ENCODE results near the gene SRRM4. TPM values are rescaled to one million over a fixed set of nuclear protein-coding genes. Genes with fewer than 3 reads are reported as not detected.

The SRRM4 gene, protein sequence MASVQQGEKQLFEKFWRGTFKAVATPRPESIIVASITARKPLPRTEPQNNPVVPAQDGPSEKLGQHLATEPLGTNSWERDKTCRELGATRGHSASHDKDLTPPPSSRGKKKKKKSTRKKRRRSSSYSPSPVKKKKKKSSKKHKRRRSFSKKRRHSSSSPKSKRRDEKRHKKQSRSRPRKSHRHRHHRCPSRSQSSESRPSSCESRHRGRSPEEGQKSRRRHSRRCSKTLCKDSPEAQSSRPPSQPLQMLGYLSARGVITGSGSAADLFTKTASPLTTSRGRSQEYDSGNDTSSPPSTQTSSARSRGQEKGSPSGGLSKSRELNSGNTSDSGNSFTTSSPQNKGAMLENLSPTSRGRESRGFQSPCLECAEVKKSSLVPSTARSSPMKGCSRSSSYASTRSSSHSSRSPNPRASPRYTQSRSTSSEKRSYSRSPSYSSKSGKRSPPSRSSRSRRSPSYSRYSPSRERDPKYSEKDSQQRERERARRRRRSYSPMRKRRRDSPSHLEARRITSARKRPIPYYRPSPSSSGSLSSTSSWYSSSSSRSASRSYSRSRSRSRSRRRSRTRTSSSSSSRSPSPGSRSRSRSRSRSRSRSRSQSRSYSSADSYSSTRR
- total RNA-seq (ENCODE audit: insufficient read depth, low replicate concordance): 0.96 TPM

DNA sequence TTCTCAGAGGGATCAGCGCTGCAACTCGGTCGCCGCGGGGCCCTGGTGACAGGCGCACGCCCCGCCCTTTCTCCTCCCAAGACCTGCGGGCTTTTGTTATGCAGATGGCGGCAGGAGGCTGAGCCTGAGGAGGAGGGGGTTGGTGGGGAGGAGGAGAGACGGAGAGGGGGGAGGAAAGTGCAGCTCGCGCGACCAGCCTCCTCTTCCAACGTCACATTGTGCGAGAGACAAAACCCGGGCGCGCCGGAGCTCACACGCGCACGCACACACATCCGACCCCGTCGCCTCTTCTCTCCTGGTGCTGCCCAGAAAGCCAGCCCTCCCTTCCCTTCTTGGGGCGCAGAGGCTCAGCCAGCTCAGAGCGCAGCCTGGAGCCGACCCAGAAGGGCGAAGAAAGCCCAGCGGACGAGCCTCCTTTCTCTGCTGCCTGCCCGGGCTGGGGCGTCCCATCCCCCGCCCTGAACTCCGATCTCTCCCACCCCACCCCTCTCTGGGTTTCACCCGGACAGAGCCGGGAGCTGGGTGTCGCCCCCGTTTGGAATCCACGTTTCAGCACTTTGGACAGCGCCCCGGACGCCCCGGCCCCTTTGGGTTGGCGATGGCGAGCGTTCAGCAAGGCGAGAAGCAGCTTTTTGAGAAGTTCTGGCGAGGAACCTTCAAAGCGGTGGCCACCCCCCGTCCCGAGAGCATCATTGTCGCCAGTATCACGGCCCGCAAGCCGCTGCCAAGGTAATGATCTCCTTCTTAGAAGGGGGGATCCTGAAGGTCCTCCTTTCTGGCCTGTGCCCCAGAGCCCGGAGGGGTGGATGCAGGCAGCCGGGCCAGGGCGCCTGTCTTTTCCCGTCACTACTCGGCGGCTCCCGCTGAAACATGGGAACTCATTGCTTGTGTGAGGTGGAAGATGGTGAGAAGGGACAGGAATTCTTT is at the start of gene SRRM4:
Gene SRRM4, plus strand, starts transcription at position 257 of the 927 bp plus-strand sequence. Its CDS starts 342 bp downstream, at position 599.
- DNase-seq (ENCODE audit: low spot score): peak; percentile 11

DNA sequence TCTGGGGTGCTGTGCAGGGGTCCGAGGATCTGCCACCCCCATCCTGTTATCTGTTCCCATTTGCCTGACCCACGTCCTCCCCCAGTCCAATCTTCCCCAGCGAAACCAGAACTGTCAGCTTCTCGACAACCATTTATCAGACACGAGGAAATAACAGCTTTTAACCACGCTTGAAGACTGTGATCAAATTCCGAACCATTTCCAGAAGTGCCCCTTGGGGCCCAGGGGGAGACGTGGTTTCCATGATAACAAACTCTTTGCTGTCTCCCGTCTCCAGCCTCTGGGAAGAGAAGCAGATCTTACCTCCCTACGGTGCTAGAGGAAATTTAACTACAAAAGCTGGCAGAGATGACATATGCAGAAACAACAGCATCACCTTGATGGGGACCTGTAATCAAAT is 35.1 kb upstream of the SRRM4 start:
- DNase-seq (ENCODE audit: low spot score): no peak

DNA sequence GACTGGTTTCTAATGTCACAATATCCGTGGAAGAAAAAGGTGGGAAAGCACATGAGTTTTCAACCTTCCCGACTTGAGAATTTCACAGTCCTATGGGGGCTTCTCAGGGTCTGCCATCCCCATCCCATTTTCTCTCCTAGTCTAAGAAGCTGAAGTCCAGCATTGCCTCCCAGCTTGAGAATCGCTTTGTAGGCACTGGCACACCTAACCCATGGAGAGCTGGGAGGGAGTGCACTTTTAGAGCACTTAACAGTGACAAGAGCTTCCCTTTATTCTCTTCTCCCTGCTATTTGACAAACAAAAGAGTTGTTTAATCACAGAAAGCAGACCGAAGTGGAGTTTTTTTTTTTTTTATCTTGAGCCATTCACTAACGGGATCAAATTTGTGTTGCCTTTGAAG is 22.8 kb upstream of the SRRM4 start:
- DNase-seq (ENCODE audit: low spot score): no peak

DNA sequence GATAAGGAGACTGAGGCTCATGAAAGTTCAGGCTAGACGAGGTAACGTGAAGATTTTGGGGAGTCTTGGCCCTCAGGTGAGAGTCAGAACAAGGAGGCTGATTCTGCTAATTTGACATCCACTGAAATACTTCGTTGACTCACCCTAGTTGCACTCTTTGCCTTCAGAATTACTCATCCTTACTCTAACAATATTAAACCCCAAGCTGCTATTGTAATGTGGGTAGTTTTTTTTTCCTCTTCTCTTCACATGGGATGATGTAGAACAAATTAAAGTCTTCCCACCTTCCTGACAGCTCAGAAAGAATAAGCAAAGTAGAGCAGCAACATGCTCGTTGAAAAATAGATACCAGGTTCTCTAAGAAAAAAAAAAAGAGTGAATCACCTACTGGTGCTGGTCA is 22.0 kb upstream of the SRRM4 start:
- no peak for DNase-seq (ENCODE audit: low spot score)

DNA sequence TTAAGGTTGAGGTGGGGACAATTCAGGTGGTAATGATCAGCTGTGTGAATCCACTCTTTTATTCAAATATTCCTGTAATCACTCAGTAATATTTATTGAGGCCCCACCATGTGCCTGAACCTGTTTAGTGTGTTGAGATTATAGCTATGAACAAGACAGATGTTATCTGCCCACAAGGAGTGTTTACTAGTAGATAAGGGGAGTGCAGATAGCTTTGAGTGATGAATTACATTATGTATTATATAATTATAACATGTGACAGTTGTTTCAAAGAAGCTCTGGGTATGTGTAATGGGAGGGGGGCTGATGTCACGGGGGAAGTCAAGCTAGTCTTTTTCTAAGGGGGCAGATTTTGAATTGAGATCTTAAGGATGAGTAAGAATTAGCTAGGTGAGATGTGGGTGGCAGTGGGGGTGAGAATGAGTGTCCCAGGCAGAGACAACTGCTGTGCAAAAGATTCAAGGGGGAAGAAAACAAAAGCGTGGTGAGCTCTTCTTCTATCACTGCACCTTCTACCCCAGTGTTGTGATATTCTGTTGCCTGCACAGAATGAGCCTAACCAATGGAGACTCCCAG is 21.3 kb upstream of the SRRM4 start:
- DNase-seq (ENCODE audit: low spot score): no peak

DNA sequence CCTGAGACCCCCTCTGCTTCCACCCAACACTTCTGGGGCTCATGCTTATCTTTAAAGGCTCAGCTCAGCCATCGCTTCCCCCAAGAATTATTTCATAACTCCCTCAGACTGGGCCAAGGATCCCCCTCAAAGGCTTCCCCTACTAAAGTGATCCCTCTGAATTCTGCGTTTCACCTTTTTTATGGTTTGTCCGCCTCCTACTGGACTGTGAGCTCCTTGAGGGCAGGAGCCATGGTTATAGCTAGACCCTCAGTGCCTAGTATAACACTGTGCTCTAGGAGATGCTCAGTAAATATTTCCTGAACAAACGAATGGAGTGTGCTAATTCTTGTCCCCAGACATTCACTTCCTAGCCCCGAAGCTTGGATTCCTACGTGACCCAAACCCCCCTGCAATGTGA is 20.5 kb upstream of the SRRM4 start:
- DNase-seq (ENCODE audit: low spot score): no peak

DNA sequence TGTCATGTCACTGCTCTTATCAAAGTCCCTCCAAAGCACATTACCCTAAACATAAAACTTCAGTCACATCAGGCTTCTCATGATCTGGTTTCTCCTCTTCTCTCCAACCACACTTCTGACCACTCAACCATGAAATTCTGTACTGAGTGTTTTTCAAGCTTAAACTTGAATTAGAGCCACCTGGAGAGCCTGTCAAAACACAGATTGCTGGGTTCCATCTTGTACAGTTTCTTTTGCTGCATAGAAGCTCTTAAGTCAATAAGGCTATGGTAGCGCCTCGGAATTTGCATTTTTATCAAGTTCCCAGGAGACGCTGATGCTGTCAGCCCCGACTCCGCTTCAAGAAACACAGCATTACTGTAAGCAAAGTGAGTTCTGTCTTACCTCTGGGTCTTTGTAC is 16.4 kb upstream of the SRRM4 start:
- no peak for DNase-seq (ENCODE audit: low spot score)

DNA sequence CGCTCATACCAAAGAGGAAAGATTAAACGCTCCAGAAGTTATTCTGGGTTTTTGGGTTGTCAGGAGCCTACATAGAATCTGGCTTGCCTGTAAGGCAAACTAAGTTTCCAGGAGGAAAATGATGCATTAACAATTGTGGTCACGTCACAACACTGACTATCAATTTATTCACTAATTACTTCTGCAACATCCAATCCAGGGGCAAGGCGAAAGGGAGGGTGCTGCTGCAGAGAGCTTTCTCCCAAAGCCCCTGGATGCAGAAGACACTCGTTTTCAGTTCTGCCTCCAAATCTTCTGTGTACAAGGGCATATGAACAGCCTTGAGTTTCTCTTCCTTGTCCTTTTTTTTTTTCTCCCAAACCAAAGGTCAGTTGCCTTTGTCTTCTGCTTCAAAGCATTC is 10.5 kb upstream of the SRRM4 start:
- DNase-seq (ENCODE audit: low spot score): no peak

DNA sequence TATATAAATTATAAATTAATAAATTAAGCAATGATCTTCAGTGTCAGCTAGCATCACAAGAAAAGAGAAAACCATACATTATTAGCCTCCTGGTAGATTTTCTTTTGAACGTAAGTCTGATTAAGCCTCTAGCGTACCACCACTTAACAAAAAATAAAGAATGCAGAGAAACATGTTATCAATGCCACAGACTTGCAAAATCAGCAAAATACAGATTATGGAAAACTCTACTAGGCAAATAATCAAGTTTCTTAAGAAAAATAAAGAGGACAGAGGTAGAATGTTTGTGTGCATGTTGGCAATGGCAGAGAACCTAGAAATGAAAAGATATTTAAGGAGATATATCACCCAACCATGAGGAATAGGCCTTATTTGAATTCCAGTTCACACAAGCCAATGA is 8.4 kb upstream of the SRRM4 start:
- DNase-seq (ENCODE audit: low spot score): no peak

DNA sequence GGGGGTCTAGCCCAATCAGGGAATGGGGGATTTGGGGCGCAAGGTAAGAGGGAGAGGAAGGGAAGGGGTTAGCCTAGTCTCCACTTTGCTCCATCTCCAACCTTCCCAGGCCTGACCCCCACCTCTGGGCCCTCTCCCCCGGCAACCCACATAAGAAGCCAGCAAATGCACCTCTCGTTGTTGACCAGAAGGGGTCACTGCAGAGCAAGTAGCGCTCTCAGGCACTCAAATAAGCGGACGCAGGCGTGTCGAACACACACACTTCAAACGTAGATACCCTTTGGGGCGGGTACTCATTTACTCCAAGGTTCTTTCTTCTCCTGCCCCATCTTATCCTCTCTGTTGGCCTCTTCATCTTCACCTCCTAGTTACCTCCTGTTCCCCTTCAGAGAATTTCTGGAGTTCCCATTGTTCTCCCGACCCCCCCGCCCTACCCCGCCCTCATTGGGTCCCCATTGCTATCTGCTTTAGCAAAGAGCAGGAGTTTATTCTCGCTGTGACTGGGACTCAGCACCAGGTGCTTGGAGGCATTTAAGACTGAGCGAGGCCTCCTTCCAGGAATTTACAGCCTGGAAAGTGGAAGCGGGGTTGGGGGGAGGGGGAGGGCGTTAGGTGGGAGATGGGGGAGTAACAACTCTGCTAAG is 1.5 kb upstream of the SRRM4 start:
- DNase-seq (ENCODE audit: low spot score): peak; percentile 38

DNA sequence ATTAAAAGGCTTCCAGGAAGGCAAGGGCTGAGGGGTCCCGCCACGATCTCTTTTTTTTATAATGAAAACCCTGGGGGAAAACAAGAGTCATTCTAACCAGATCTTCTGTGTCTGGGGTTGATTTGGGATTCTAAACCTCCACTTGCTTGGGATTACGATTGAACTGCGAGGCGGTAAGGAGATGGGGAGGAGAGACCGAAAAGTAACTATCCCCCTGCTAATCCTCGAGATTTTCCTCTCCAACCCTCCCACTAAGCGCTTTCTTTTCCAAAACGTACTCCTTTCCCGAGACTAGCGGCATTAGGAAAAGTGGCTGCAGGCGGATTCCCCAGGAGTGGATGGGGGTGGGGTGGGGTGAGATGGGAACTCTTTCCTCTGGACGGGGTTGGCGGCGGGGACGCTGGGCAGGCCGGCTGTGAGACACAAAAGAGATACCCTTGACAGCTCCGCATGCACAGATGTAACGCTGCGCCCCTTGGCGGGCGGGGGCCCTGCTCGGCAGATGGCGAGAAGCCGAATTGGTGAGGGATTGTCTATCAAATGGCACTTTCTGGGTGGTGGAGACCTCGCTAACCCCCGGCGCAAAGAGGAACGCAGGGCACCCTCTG is 830 bp upstream of the SRRM4 start:
- no peak for DNase-seq (ENCODE audit: low spot score)

DNA sequence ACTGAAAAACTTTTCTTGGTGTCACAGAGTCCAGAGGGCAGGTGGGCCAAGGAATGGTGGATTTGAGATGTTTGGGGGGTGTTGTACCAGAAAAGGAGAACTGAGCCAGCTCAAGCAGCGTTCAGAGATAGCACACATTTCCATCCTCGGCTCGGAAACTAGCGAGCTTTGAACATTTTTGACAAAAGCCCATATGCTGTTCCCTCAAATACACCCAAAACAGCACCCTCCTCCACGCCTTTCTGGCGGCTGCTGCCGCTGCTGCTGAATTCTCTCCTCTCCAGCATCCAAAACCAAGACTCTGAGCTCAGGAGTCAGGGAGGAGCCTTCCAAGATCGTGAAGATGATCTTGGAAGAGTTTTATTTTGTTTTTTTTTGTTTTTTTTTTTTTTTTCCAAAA is 961 bp downstream of the SRRM4 start:
- no peak for DNase-seq (ENCODE audit: low spot score)

DNA sequence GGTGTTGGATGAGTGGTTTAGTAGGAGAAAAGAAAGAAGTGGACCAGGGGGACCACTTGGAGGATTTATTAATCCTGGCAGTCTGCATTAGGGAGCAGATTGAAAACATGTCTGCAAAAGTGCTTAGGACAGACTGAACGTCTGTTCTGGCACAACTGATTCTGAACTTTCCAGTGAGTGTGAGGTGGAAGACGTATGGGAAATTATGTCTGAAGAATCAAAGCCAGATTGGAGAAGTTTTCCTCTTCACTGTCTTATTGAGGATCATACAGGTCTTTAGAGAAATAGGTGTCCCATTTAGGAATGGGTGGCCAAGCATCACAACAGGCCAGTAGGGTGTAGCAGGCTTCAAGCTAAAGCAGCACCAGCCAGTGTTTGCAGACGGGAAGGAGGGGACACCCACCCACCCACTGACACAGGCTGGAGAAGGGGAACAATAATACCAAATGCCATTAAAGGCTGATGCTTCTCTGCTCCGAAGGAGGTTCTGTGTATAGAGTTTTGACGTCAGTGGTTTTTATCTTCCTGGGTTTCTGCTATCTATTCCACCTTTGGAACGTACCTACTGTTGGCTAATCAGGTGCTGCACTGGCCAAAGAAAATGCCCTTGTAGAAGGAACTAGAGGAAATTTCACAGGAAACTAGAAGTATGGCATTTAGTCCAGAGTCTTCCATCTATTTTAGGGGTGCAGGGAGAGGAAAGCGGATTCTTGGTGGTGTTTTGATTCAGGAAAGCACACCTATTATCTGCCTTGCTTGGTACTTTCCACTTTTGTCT is 1.8 kb downstream of the SRRM4 start:
- no peak for DNase-seq (ENCODE audit: low spot score)

DNA sequence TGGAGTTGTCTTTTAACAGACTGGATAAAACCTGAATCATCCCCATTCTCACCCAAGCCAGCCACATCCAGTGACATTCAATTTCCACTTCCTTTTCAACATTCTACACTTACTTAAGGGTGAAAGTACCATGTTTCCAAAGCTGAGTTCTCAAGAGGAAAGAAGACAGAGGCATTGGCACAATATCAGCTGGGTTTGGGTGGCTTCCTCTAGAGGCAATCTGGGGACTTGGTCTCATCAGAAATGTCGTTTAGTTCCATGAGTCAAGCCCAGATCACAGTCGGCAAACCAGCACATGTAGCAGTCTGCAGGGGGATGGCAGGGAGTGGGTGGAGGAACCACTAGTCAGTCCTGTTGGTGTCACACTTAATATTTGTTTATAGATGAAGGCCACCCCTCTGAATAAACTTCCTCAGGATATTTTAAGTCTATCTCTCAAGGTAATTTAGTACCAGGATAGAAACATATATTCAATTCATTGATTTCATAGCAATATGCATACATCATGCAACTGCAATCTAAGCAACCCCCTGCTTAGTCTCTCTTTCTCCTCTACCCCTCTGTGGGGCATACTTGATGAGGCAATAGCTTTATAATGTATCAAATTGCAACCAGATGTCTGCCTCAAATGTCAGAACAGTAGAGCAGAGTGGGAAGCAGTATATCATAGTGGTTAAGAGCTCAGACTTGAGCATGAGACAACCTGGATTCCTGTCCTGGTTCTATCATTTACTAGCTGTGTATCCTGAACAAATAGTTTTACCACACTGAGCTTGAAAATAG is 3.0 kb downstream of the SRRM4 start:
- DNase-seq (ENCODE audit: low spot score): no peak

DNA sequence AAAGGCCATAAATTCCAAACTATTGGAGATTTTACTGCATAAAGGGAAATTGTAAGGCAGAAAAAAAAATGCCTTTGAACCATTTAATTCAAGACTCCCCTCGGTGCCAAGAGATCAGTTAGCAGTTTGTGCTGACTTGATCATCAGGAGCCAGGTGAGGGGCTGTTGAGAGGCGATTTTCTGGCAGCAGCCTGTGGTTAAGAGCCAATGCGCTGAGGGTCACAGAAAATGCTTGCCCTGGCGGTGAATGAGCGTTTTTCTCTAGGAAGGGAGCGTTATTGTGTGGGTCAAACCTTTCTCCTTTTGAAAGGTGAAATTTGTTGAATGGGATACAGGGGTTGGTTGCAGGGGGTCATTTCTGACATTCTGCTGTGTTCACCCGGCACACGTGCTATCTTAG is 4.7 kb downstream of the SRRM4 start:
- DNase-seq (ENCODE audit: low spot score): no peak

DNA sequence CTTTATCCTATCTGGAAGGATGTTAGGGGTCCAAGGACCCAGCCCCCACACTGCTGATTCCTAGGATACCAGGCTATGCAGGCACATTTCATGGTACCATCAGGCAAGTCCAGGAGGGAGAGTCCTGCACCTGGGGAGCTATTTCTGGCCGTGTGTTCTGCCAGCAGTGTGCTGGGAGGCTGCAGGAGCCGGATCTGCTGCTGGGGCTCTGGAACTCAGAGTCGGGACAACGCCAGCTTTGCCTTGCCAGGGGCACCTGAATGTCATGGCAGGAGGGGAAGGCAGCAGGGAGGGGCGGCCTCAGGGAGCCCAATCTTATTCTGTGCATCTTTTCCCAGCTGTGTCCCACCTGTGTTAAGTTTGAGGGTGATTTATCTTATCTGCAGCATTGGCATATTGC is 17.8 kb downstream of the SRRM4 start:
- DNase-seq (ENCODE audit: low spot score): no peak

DNA sequence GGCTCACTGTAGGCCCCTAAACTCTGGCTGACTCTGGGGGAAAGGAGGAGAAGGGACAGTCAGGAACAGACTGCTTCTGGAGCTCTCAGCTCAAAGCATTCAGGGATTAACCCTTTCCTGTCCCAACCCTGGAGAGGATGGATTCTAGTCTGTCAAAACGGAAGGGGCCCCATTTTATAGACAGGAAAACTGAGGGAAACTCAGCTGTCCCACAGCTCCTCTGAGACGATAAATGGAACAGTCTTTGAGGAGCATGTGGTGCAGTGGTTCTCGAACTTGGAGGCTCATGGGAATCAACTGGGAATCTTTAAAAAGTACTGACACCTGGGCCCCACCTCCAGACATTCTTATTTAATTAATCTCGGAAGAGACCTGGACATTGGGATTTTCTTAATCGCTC is 23.7 kb downstream of the SRRM4 start:
- DNase-seq (ENCODE audit: low spot score): no peak

DNA sequence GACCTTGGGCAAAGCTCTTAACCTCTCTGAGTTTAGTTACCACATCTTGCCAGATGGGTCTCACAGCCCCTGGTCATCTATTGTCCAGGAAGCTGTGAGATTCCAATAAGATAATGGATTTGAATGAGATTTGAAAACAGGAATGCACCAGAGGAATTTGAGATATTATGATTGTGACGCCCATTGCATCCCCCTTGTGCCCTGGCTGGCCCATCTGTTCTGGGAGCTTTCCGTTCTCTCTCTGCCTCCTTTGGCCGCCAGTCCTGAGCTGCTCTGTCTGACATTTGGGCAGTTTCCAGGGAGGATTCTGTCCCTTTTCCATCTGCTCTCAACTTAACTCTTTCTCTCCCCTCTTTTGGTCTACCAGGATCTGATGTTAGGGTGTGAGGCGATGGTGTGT is 24.6 kb downstream of the SRRM4 start:
- DNase-seq (ENCODE audit: low spot score): no peak

DNA sequence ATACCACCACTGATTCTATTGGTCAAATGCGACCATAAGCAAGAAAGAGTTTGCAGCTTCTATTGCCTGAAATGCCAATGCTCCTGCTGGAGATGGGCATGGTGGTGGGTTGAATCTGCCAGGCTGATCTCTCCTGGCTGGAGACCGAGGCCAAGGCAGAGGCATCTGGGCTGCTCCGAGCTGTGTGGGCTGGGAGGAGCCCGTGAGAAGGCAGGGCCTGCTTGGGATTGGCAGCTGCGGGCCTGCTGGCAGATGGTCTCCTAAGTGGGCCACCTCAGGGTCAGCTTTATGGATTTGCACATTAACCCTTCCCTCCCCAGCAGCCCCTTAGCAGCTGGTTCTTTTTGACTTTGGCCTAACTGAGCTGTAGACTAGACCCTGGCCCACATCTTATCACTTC is 25.4 kb downstream of the SRRM4 start:
- no peak for DNase-seq (ENCODE audit: low spot score)

Measured in umbilical cord (tissue), 2 donors.